HG03175 (cell line): ENCODE results near the gene MAP2K7.
"Not testable (repeated sequence)": the region's sequence is repeated elsewhere in the genome, so short reads cannot be mapped to it uniquely, and the experiment has no call there.

Experiments used
- ATAC-seq: cut with Tn5 transposase; IDR thresholded peaks from one replicate; pipeline ENCODE4 v1.9.1; 2021; ENCODE audit warnings: mild to moderate bottlenecking, moderate library complexity; ENCODE audit not compliant: unreplicated experiment

MAP2K7 gene

GRCh38 chr19:7903244-7904073 lies at the start of gene MAP2K7:
Gene MAP2K7 (plus strand): TSS chr19:7903877. CDS start chr19:7903945, 68 bp downstream.
- ATAC-seq = peak; percentile 86

- no peak for ATAC-seq
Measured at GRCh38 chr19:7855426-7856108, 48.1 kb upstream of the MAP2K7 start.

- no peak for ATAC-seq
Measured at GRCh38 chr19:7856109-7856591, 47.5 kb upstream of the MAP2K7 start.

- ATAC-seq = no peak
Measured at GRCh38 chr19:7856679-7857663, 46.7 kb upstream of the MAP2K7 start.

- ATAC-seq = no peak
Measured at GRCh38 chr19:7857727-7858108, 46.0 kb upstream of the MAP2K7 start.

- no peak for ATAC-seq
Measured at GRCh38 chr19:7858109-7858770, 45.4 kb upstream of the MAP2K7 start.

- ATAC-seq = not testable (repeated sequence)
Measured at GRCh38 chr19:7859087-7859486, 44.6 kb upstream of the MAP2K7 start.

- no peak for ATAC-seq
Measured at GRCh38 chr19:7859831-7860713, 43.6 kb upstream of the MAP2K7 start.

- no peak for ATAC-seq
Measured at GRCh38 chr19:7860714-7861618, 42.7 kb upstream of the MAP2K7 start.

GRCh38 chr19:7861619-7862412 lies 41.9 kb upstream of the MAP2K7 start:
- no peak for ATAC-seq

GRCh38 chr19:7862413-7862951 lies 41.2 kb upstream of the MAP2K7 start:
- ATAC-seq = no peak

- no peak for ATAC-seq
Measured at GRCh38 chr19:7863157-7863970, 40.3 kb upstream of the MAP2K7 start.

GRCh38 chr19:7863971-7864689 lies 39.5 kb upstream of the MAP2K7 start:
- ATAC-seq = no peak

- no peak for ATAC-seq
Measured at GRCh38 chr19:7864690-7865074, 39.0 kb upstream of the MAP2K7 start.

GRCh38 chr19:7865262-7865911 lies 38.3 kb upstream of the MAP2K7 start:
- ATAC-seq = no peak
